ENCODE data around the gene FAM180A.

DNA sequence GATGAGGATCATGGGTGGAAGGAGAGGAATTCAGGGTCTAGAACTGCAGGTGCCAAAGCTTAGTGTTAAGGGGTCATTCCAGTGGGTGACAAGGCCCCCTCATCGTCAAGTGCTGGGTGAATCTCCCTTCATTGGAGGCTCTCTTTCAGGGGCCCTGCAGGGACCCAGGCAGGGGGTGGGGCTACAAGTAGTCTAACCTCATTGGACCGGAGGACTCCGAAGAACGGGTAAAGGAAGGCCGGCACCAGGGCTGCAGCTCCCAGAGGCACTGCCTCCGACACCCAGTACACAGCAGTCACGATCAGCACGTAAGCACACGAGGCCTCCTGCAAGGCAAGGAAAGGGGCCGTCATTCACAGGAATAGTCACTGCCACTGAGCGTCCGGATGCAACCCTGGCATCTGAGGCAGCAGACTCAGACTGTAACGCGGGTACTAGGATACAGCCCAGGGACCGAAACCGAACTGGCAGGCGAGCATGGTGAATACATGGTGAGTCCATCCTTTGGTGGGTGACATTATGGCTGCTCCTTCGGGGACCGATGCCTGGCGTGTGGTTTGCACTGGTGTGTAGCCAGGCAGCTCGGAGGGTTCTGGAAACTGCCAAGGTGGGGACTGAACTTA, 27.3 kb downstream of the FAM180A start:
- TF ChIP-seq, protein P1, sequence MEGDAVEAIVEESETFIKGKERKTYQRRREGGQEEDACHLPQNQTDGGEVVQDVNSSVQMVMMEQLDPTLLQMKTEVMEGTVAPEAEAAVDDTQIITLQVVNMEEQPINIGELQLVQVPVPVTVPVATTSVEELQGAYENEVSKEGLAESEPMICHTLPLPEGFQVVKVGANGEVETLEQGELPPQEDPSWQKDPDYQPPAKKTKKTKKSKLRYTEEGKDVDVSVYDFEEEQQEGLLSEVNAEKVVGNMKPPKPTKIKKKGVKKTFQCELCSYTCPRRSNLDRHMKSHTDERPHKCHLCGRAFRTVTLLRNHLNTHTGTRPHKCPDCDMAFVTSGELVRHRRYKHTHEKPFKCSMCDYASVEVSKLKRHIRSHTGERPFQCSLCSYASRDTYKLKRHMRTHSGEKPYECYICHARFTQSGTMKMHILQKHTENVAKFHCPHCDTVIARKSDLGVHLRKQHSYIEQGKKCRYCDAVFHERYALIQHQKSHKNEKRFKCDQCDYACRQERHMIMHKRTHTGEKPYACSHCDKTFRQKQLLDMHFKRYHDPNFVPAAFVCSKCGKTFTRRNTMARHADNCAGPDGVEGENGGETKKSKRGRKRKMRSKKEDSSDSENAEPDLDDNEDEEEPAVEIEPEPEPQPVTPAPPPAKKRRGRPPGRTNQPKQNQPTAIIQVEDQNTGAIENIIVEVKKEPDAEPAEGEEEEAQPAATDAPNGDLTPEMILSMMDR (IDR thresholded peaks at IDR 0.05; ENCODE audit: low read depth, low read length) = no peak
- no peak for TF ChIP-seq EZH2phosphoT487 (IDR thresholded peaks at IDR 0.05; ENCODE audit: low read depth)

Measured in OCI-LY3 (cell line).